22Rv1 (cell line): Measurements from ENCODE around the gene UBR2.

Experiments used
- ZFX ChIP-seq: fragments of 450-650 bp; IDR thresholded peaks from 2 replicates; pipeline ENCODE4 v1.6.1; 2017; ENCODE audit warnings: antibody characterized with exemption, borderline replicate concordance
- TF ChIP-seq, protein P1 (sequence below): fragments of 450-650 bp; IDR thresholded peaks from 2 replicates; pipeline ENCODE4 v1.5.1; 2017; ENCODE audit warnings: mild to moderate bottlenecking

DNA sequence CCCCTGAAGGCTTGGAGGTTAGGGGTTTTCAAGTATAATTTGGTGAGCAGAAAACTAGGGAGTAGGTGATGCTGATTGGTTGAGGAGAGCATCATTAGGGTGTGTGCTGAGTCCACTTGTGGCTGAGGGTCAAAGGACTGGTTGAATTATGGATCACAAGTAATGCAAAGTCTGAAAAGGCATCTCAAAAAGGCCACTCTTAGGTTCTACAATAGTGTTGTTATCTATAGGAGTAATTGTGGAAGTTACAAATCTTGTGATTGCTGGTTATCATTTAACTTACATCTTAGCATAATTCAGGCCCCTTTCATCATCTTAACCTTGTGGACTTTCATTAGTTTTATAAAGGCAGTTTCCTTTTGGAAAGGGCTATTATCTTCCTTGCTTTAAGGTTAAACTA lies 60.8 kb downstream of the UBR2 start:
- TF ChIP-seq, protein P1, sequence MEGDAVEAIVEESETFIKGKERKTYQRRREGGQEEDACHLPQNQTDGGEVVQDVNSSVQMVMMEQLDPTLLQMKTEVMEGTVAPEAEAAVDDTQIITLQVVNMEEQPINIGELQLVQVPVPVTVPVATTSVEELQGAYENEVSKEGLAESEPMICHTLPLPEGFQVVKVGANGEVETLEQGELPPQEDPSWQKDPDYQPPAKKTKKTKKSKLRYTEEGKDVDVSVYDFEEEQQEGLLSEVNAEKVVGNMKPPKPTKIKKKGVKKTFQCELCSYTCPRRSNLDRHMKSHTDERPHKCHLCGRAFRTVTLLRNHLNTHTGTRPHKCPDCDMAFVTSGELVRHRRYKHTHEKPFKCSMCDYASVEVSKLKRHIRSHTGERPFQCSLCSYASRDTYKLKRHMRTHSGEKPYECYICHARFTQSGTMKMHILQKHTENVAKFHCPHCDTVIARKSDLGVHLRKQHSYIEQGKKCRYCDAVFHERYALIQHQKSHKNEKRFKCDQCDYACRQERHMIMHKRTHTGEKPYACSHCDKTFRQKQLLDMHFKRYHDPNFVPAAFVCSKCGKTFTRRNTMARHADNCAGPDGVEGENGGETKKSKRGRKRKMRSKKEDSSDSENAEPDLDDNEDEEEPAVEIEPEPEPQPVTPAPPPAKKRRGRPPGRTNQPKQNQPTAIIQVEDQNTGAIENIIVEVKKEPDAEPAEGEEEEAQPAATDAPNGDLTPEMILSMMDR, result no peak
- no peak for TF ChIP-seq ZFX
